OCI-LY1 (cell line): ENCODE measurements around the gene RPL5.

Source experiments
- H2AFZ ChIP-seq: fragments of 200-600 bp; sonication (generic), shearing (Covaris generic); 2 replicates; pipeline ENCODE4 v1.6.0; 2014; ENCODE audit warnings: antibody characterized with exemption, mild to moderate bottlenecking, low read length
- H3F3A ChIP-seq: fragments of 200-600 bp; sonication (generic), shearing (Covaris generic); 2 replicates; pipeline ENCODE4 v1.6.0; 2014; ENCODE audit warnings: mild to moderate bottlenecking, antibody characterized with exemption, low read length, moderate library complexity; ENCODE audit not compliant: insufficient read depth
- H3K27ac ChIP-seq: fragments of 200-600 bp; sonication (generic); 2 replicates; pipeline ENCODE4 v1.5.1; 2014; ENCODE audit warnings: low read length, mixed run types, mild to moderate bottlenecking, low read depth; ENCODE audit not compliant: poor library complexity, severe bottlenecking
- H3K27me3 ChIP-seq: fragments of 200-600 bp; sonication (generic); 2 replicates; pipeline ENCODE4 v1.6.0; 2014; ENCODE audit warnings: antibody characterized with exemption, mild to moderate bottlenecking, low read length, moderate library complexity; ENCODE audit not compliant: insufficient read depth
- H3K36me3 ChIP-seq: fragments of 200-600 bp; sonication (generic); 2 replicates; pipeline ENCODE4 v1.6.1; 2014; ENCODE audit warnings: mild to moderate bottlenecking, antibody characterized with exemption, low read length, moderate library complexity, mixed read lengths; ENCODE audit not compliant: insufficient read depth
- H3K4me1 ChIP-seq: fragments of 200-600 bp; sonication (generic); 2 replicates; pipeline ENCODE4 v1.5.1; 2014; ENCODE audit warnings: mild to moderate bottlenecking, low read length, moderate library complexity; ENCODE audit not compliant: insufficient read depth, severe bottlenecking
- H3K4me2 ChIP-seq: fragments of 200-600 bp; sonication (generic), shearing (Covaris generic); 2 replicates; pipeline ENCODE4 v1.6.1; 2014; ENCODE audit warnings: low read length
- H3K4me3 ChIP-seq: fragments of 200-600 bp; sonication (generic); 2 replicates; pipeline ENCODE4 v1.5.1; 2014; ENCODE audit warnings: low read length, low read depth, mild to moderate bottlenecking, mixed read lengths; ENCODE audit not compliant: poor library complexity, severe bottlenecking
- H3K79me2 ChIP-seq: fragments of 200-600 bp; shearing (Covaris generic); 2 replicates; pipeline ENCODE4 v1.6.1; 2016; ENCODE audit warnings: mixed run types, low read length, mixed read lengths; ENCODE audit not compliant: insufficient read depth
- H3K9ac ChIP-seq: fragments of 200-600 bp; sonication (generic), shearing (Covaris generic); 2 replicates; pipeline ENCODE4 v1.6.1; 2014; ENCODE audit warnings: mild to moderate bottlenecking, low read length, mixed read lengths
- H3K9me2 ChIP-seq: fragments of 200-600 bp; sonication (generic), shearing (Covaris generic); 2 replicates; pipeline ENCODE4 v1.6.1; 2014; ENCODE audit warnings: low read depth, mild to moderate bottlenecking, low read length, mixed read lengths
- H3K9me3 ChIP-seq: fragments of 200-600 bp; shearing (Covaris generic); 2 replicates; pipeline ENCODE4 v1.6.1; 2014; ENCODE audit warnings: low read length, mixed read lengths
- H4K20me1 ChIP-seq: fragments of 200-600 bp; sonication (generic), shearing (Covaris generic); 2 replicates; pipeline ENCODE4 v1.6.0; 2016; ENCODE audit warnings: mild to moderate bottlenecking, low read length; ENCODE audit not compliant: insufficient read depth
- CTCF ChIP-seq: fragments of 200-600 bp; sonication (generic), shearing (Covaris generic); IDR thresholded peaks from 2 replicates; pipeline ENCODE4 v1.5.1; 2017; ENCODE audit warnings: mild to moderate bottlenecking, antibody characterized with exemption, low read length, moderate library complexity, mixed read lengths
- EZH2 ChIP-seq: fragments of 200-600 bp; sonication (generic), shearing (Covaris generic); IDR thresholded peaks from 2 replicates; pipeline ENCODE4 v1.8.0; 2017; ENCODE audit warnings: borderline replicate concordance, mixed run types, mild to moderate bottlenecking, antibody characterized with exemption, low read length, moderate library complexity, mixed read lengths

RPL5 gene

GRCh38 chr1:92882819-92883218 is 51.0 kb downstream of the RPL5 start:
- Histone ChIP-seq H3K36me3 (no peaks in the 10 kb centered on the region), H3K4me3 (no peak overlapping the region), H3K9me2 (no peaks in the 10 kb centered on the region), H3K79me2 (peaks cover 61% of the 10 kb centered on the region), H2AFZ (no peak overlapping the region), H3K27ac (no peak overlapping the region), H4K20me1 (no peaks in the 10 kb centered on the region), H3K9me3 (no peaks in the 10 kb centered on the region), H3K9ac (no peak overlapping the region), H3F3A (no peaks in the 10 kb centered on the region), H3K4me2 (no peak overlapping the region), H3K4me1 (peaks cover 33% of the 10 kb centered on the region), H3K27me3 (no peaks in the 10 kb centered on the region)
- TF ChIP-seq CTCF (no peak), EZH2 (no peak)

GRCh38 chr1:92883297-92883696 is 51.5 kb downstream of the RPL5 start:
- no peak overlapping the region for H3K27ac ChIP-seq
- H3K9ac ChIP-seq, result no peak overlapping the region

GRCh38 chr1:92884195-92884594 is 52.4 kb downstream of the RPL5 start:
- Histone ChIP-seq H3K27me3 (no peaks in the 10 kb centered on the region), H2AFZ (no peak overlapping the region), H4K20me1 (no peaks in the 10 kb centered on the region), H3K79me2 (peaks cover 65% of the 10 kb centered on the region), H3F3A (no peaks in the 10 kb centered on the region), H3K4me2 (no peak overlapping the region), H3K4me3 (no peak overlapping the region), H3K36me3 (peaks cover 6% of the 10 kb centered on the region; the same call in 1 of the 2 replicates), H3K9ac (no peak overlapping the region), H3K9me2 (no peaks in the 10 kb centered on the region), H3K4me1 (peaks cover 21% of the 10 kb centered on the region), H3K9me3 (0 out of 2 replicates have a peak, but pooled peaks cover 3% of the 10 kb centered on the region), H3K27ac (no peak overlapping the region)
- TF ChIP-seq EZH2 (no peak), CTCF (no peak)

More at GRCh38 chr1:92883297-92883696, 51.5 kb downstream of the RPL5 start:
- Histone ChIP-seq H2AFZ (no peak overlapping the region), H3K36me3 (no peaks in the 10 kb centered on the region), H3K9me2 (no peaks in the 10 kb centered on the region), H3F3A (no peaks in the 10 kb centered on the region), H3K79me2 (peaks cover 66% of the 10 kb centered on the region), H3K4me1 (peaks cover 28% of the 10 kb centered on the region), H4K20me1 (no peaks in the 10 kb centered on the region), H3K4me2 (no peak overlapping the region), H3K27me3 (no peaks in the 10 kb centered on the region), H3K9me3 (no peaks in the 10 kb centered on the region), H3K4me3 (no peak overlapping the region)
- TF ChIP-seq EZH2 (no peak), CTCF (no peak)
